SK-N-SH treated with all-trans-retinoic acid at 6 μM for 48 hours (cell line): ENCODE results near the gene CHRNE.
"Not testable (repeated sequence)": the region's sequence is repeated elsewhere in the genome, so short reads cannot be mapped to it uniquely, and the experiment has no call there.

Source experiments
- ATAC-seq: fragments of 200-7000 bp; cut with Tn5 transposase; 3 replicates; pipeline ENCODE4 v1.9.1; 2020; ENCODE audit warnings: mild to moderate bottlenecking, moderate library complexity
- ARNTL ChIP-seq: fragments of 450-650 bp; formaldehyde crosslinking; IDR thresholded peaks from 2 replicates; pipeline ENCODE4 v1.5.0; 2020; ENCODE audit warnings: low read depth, mild to moderate bottlenecking, moderate library complexity, borderline replicate concordance
- BACH2 ChIP-seq: fragments of 250-450 bp; sonication (Bioruptor Pico); IDR thresholded peaks from 2 replicates; pipeline ENCODE4 v1.9.0; 2021; ENCODE audit warnings: mild to moderate bottlenecking, borderline replicate concordance
- CSDC2 ChIP-seq: fragments of 250-450 bp; sonication (Bioruptor Pico); IDR thresholded peaks from 2 replicates; pipeline ENCODE4 v1.5.0; 2020; ENCODE audit warnings: mild to moderate bottlenecking, moderate library complexity
- ESRRG ChIP-seq: fragments of 250-450 bp; sonication (Bioruptor Pico); IDR thresholded peaks from 2 replicates; pipeline ENCODE4 v1.6.1; 2021; ENCODE audit warnings: mild to moderate bottlenecking
- GLIS3 ChIP-seq: fragments of 250-450 bp; sonication (Bioruptor Pico); IDR thresholded peaks from 2 replicates; pipeline ENCODE4 v1.5.0; 2020; ENCODE audit warnings: mild to moderate bottlenecking, moderate library complexity
- OSR1 ChIP-seq: fragments of 250-450 bp; sonication (Bioruptor Pico); IDR thresholded peaks from 2 replicates; pipeline ENCODE4 v1.8.0; 2022; ENCODE audit warnings: moderate library complexity, mild to moderate bottlenecking, inconsistent platforms
- PPARA ChIP-seq: fragments of 250-450 bp; sonication (Bioruptor Pico); IDR thresholded peaks from 2 replicates; pipeline ENCODE4 v1.5.0; 2020; ENCODE audit warnings: mild to moderate bottlenecking, borderline replicate concordance
- RARB ChIP-seq: fragments of 250-450 bp; sonication (Bioruptor Pico); IDR thresholded peaks from 2 replicates; pipeline ENCODE4 v1.8.0; 2021; ENCODE audit warnings: mild to moderate bottlenecking, moderate library complexity
- SNAI2 ChIP-seq: fragments of 250-450 bp; sonication (Bioruptor Pico); IDR thresholded peaks from 2 replicates; pipeline ENCODE4 v1.5.0; 2020; ENCODE audit warnings: mild to moderate bottlenecking, moderate library complexity
- TCF4 ChIP-seq: fragments of 250-450 bp; sonication (Bioruptor Pico); IDR thresholded peaks from 2 replicates; pipeline ENCODE4 v1.8.0; 2021; ENCODE audit warnings: mild to moderate bottlenecking, moderate library complexity, borderline replicate concordance
- ZC3H10 ChIP-seq: fragments of 250-450 bp; sonication (Bioruptor Pico); IDR thresholded peaks from 2 replicates; pipeline ENCODE4 v1.5.1; 2021; ENCODE audit warnings: mild to moderate bottlenecking, moderate library complexity
- ZFP3 ChIP-seq: fragments of 250-450 bp; sonication (Bioruptor Pico); IDR thresholded peaks from 2 replicates; pipeline ENCODE4 v1.5.0; 2020; ENCODE audit warnings: mild to moderate bottlenecking, moderate library complexity
- ZFP30 ChIP-seq: fragments of 450-650 bp; formaldehyde crosslinking; IDR thresholded peaks from 2 replicates; pipeline ENCODE4 v1.5.0; 2022; ENCODE audit warnings: mild to moderate bottlenecking, moderate library complexity
- ZNF565 ChIP-seq: fragments of 450-650 bp; formaldehyde crosslinking; conservative IDR thresholded peaks from 2 replicates; pipeline ENCODE4 v1.5.0; 2020; ENCODE audit warnings: low read depth, mild to moderate bottlenecking, moderate library complexity
- ZNF8 ChIP-seq: fragments of 450-650 bp; formaldehyde crosslinking; IDR thresholded peaks from 2 replicates; pipeline ENCODE4 v1.5.0; 2020; ENCODE audit warnings: mild to moderate bottlenecking, moderate library complexity
- TF ChIP-seq, protein P1 (sequence below): fragments of 250-450 bp; sonication (Bioruptor Pico); IDR thresholded peaks from 2 replicates; pipeline ENCODE4 v1.5.1; 2020; ENCODE audit warnings: low read depth, mild to moderate bottlenecking, moderate library complexity
- TF ChIP-seq, protein P2 (sequence below): fragments of 250-450 bp; sonication (Bioruptor Pico); IDR thresholded peaks from 2 replicates; pipeline ENCODE4 v1.8.0; 2020; ENCODE audit warnings: mild to moderate bottlenecking, moderate library complexity, borderline replicate concordance
- TF ChIP-seq, protein P3 (sequence below): fragments of 250-450 bp; sonication (Bioruptor Pico); IDR thresholded peaks from 2 replicates; pipeline ENCODE4 v1.8.0; 2021; ENCODE audit warnings: low read depth, mild to moderate bottlenecking, moderate library complexity, borderline replicate concordance
- TF ChIP-seq, protein P4 (sequence below): fragments of 250-450 bp; sonication (Bioruptor Pico); IDR thresholded peaks from 2 replicates; pipeline ENCODE4 v1.5.0; 2020; ENCODE audit warnings: mild to moderate bottlenecking, moderate library complexity
- TF ChIP-seq, protein P5 (sequence below): fragments of 250-450 bp; sonication (Bioruptor Pico); IDR thresholded peaks from 2 replicates; pipeline ENCODE4 v1.5.1; 2021; ENCODE audit warnings: mild to moderate bottlenecking, moderate library complexity

CHRNE gene

DNA sequence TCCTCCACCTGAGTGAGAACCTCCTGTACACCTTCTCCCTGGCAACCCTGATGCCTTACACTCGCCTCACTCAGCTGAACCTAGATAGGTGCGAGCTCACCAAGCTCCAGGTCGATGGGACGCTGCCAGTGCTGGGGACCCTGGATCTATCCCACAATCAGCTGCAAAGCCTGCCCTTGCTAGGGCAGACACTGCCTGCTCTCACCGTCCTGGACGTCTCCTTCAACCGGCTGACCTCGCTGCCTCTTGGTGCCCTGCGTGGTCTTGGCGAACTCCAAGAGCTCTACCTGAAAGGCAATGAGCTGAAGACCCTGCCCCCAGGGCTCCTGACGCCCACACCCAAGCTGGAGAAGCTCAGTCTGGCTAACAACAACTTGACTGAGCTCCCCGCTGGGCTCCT, 29.9 kb upstream of the CHRNE start (continued):
- no peak for TF ChIP-seq BACH2 (CRISPR knock-in tag)
- TF ChIP-seq, protein P1, sequence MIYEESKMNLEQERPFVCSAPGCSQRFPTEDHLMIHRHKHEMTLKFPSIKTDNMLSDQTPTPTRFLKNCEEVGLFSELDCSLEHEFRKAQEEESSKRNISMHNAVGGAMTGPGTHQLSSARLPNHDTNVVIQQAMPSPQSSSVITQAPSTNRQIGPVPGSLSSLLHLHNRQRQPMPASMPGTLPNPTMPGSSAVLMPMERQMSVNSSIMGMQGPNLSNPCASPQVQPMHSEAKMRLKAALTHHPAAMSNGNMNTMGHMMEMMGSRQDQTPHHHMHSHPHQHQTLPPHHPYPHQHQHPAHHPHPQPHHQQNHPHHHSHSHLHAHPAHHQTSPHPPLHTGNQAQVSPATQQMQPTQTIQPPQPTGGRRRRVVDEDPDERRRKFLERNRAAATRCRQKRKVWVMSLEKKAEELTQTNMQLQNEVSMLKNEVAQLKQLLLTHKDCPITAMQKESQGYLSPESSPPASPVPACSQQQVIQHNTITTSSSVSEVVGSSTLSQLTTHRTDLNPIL, result no peak
- TF ChIP-seq, protein P2, sequence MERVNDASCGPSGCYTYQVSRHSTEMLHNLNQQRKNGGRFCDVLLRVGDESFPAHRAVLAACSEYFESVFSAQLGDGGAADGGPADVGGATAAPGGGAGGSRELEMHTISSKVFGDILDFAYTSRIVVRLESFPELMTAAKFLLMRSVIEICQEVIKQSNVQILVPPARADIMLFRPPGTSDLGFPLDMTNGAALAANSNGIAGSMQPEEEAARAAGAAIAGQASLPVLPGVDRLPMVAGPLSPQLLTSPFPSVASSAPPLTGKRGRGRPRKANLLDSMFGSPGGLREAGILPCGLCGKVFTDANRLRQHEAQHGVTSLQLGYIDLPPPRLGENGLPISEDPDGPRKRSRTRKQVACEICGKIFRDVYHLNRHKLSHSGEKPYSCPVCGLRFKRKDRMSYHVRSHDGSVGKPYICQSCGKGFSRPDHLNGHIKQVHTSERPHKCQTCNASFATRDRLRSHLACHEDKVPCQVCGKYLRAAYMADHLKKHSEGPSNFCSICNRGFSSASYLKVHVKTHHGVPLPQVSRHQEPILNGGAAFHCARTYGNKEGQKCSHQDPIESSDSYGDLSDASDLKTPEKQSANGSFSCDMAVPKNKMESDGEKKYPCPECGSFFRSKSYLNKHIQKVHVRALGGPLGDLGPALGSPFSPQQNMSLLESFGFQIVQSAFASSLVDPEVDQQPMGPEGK (CRISPR knock-in tag), result no peak

DNA sequence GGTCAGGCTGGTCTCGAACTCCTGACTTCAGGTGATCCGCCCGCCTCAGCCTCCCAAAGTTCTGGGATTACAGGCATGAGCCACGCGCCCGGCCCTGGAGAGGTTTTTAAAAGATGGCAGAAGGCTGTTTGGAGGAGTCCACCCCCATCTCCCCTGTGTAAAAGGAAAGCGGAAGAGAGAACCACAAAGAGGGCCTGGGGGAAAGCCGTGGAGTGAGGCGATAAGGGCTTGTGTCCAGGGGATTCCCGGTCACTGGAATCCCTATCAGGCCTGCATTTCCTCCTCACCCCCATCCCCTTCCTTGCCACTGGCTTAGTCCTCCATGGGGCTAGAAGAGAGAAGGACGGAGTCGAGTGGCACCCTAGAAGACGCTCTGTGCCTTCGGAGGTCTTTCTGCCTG, 29.1 kb upstream of the CHRNE start, which contains the start of gene GP1BA:
Gene GP1BA (plus strand): TSS at position 315 of the 400 bp plus-strand sequence. CDS start 328 bp downstream, outside the sequence.
- no peak for ATAC-seq
- TF ChIP-seq ZNF8 (CRISPR knock-in tag) (no peak), ZC3H10 (no peak), ZFP30 (CRISPR knock-in tag) (no peak), CSDC2 (CRISPR knock-in tag) (no peak), RARB (CRISPR knock-in tag) (no peak), BACH2 (CRISPR knock-in tag) (no peak), ZFP3 (CRISPR knock-in tag) (no peak), OSR1 (CRISPR knock-in tag) (no peak), ESRRG (CRISPR knock-in tag) (no peak), ZNF565 (CRISPR knock-in tag) (no peak), ARNTL (no peak), SNAI2 (CRISPR knock-in tag) (no peak), GLIS3 (no peak), PPARA (no peak)
- TF ChIP-seq, protein P3, sequence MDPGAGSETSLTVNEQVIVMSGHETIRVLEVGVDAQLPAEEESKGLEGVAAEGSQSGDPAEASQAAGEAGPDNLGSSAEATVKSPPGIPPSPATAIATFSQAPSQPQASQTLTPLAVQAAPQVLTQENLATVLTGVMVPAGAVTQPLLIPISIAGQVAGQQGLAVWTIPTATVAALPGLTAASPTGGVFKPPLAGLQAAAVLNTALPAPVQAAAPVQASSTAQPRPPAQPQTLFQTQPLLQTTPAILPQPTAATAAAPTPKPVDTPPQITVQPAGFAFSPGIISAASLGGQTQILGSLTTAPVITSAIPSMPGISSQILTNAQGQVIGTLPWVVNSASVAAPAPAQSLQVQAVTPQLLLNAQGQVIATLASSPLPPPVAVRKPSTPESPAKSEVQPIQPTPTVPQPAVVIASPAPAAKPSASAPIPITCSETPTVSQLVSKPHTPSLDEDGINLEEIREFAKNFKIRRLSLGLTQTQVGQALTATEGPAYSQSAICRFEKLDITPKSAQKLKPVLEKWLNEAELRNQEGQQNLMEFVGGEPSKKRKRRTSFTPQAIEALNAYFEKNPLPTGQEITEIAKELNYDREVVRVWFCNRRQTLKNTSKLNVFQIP (CRISPR knock-in tag), result no peak
- TF ChIP-seq, protein P4, sequence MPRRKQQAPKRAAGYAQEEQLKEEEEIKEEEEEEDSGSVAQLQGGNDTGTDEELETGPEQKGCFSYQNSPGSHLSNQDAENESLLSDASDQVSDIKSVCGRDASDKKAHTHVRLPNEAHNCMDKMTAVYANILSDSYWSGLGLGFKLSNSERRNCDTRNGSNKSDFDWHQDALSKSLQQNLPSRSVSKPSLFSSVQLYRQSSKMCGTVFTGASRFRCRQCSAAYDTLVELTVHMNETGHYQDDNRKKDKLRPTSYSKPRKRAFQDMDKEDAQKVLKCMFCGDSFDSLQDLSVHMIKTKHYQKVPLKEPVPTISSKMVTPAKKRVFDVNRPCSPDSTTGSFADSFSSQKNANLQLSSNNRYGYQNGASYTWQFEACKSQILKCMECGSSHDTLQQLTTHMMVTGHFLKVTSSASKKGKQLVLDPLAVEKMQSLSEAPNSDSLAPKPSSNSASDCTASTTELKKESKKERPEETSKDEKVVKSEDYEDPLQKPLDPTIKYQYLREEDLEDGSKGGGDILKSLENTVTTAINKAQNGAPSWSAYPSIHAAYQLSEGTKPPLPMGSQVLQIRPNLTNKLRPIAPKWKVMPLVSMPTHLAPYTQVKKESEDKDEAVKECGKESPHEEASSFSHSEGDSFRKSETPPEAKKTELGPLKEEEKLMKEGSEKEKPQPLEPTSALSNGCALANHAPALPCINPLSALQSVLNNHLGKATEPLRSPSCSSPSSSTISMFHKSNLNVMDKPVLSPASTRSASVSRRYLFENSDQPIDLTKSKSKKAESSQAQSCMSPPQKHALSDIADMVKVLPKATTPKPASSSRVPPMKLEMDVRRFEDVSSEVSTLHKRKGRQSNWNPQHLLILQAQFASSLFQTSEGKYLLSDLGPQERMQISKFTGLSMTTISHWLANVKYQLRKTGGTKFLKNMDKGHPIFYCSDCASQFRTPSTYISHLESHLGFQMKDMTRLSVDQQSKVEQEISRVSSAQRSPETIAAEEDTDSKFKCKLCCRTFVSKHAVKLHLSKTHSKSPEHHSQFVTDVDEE (CRISPR knock-in tag), result no peak
- TF ChIP-seq, protein P2 (CRISPR knock-in tag), result no peak

DNA sequence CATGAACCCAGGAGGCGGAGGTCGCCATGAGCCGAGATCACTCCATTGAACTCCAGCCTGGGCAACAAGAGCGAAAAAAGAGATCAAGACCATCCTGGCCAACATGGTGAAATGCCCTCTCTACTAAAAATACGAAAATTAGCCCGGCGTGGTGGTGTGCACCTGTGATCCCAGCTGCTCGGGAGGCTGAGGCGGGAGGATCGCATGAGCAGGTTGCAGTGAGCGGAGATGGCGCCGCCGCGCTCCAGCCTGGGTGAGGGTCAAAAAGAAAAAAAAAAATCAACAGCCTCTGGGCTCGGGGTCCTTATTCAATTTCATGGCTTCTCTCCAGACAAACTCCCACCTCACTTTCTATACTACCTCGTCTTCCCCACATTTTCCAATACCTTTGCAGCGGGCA, 26.0 kb upstream of the CHRNE start:
- ATAC-seq, result no peak
- TF ChIP-seq ZNF565 (CRISPR knock-in tag), result no peak
- TF ChIP-seq RARB (CRISPR knock-in tag), result no peak
- TF ChIP-seq ZNF8 (CRISPR knock-in tag), result no peak
- TF ChIP-seq, protein P5, sequence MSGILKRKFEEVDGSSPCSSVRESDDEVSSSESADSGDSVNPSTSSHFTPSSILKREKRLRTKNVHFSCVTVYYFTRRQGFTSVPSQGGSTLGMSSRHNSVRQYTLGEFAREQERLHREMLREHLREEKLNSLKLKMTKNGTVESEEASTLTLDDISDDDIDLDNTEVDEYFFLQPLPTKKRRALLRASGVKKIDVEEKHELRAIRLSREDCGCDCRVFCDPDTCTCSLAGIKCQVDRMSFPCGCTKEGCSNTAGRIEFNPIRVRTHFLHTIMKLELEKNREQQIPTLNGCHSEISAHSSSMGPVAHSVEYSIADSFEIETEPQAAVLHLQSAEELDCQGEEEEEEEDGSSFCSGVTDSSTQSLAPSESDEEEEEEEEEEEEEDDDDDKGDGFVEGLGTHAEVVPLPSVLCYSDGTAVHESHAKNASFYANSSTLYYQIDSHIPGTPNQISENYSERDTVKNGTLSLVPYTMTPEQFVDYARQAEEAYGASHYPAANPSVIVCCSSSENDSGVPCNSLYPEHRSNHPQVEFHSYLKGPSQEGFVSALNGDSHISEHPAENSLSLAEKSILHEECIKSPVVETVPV (CRISPR knock-in tag), result no peak
- TF ChIP-seq ZC3H10, result no peak
- TF ChIP-seq TCF4 (CRISPR knock-in tag), result no peak

DNA sequence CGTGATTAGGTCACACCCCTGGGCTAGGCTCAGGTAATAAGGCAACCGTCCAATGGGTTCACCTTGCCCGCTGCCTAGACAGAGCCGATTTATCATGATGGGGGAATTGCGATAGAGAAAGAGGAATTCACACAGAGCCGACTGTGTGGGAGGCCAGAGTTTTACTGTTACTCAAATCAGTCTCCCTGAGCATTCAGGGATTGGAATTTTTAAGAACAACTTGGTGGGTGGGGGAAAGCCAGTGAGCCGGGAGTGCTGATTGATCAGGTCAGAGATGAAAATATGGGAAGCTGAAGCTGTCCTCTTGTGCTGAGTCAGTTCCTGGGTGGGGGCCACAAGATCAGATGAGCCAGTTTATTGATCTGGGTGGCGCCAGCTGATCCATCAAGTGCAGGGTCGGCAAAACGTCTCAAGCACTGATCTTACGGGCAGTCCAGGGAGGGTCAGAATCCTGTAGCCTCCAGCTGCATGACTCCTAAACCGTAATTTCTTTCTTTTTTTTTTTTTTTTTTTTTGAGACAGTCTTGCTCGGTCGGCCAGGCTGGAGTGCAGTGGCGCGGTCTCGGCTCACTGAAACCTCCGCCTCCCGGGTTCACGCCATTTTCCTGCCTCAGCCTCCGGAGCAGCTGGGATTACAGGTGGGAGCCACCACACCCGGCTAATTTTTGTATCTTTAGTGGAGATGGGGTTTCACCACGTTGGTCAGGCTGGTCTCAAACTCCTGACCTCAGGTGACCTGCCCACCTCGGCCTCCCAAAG, 23.9 kb upstream of the CHRNE start:
- not testable (repeated sequence) for ATAC-seq
